HepG2 (cell line): ENCODE measurements around the gene LRRC45. TPM values are rescaled to one million over a fixed set of nuclear protein-coding genes. Genes with fewer than 3 reads are reported as not detected.

Experiments
- ATAC-seq: fragments of 200-7000 bp; cut with Tn5 transposase; 3 replicates; pipeline ENCODE4 v1.9.1; 2020; ENCODE audit warnings: mild to moderate bottlenecking, moderate library complexity
- BruUV-seq: library from RNA; stranded (reverse); fragments of 400-500 nt; replicated peaks from 2 replicates; lab custom pipeline; 2021; lab: Mats Ljungman, UMichigan
- CTCF ChIA-PET: fragments of 300-600 bp; formaldehyde crosslinking; extraction: SDS; loops from one replicate; lab custom pipeline; 2021; ENCODE audit warnings: low total read pairs, inconsistent platforms, low intra/inter-chr PET ratio; lab: Yijun Ruan, JAX
- POLR2A ChIA-PET: fragments of 350-600 bp; sonication (Branson Sonifier 250); formaldehyde crosslinking; loops from one replicate; lab custom pipeline; 2020; ENCODE audit warnings: antibody characterized with exemption, inconsistent platforms; lab: Yijun Ruan, JAX
- DNase-seq: peaks from one replicate; pipeline ENCODE4 v3.0.0-alpha.2; 2015; ENCODE audit warnings: low spot score
- FAIRE-seq: peaks from 3 replicates; lab custom pipeline; 2011; peaks lifted over from hg19 to GRCh38; lab: Jason Lieb, UNC
- H2AFZ ChIP-seq: one replicate; pipeline ENCODE4 v1.6.1; 2011; ENCODE audit warnings: low read length, inconsistent platforms
- H3K27ac ChIP-seq: fragments of 300-600 bp; 3 replicates; pipeline ENCODE4 v1.8.0; 2011; ENCODE audit warnings: mixed run types, mild to moderate bottlenecking, mixed read lengths, low read length, inconsistent platforms; ENCODE audit not compliant: insufficient read depth; ENCODE audit errors: extremely low read length
- H3K27me3 ChIP-seq, 2 experiments: fragments of 200-600 bp in 1 of 2; 2 replicates in 1 of 2; 3 replicates in 1 of 2; pipeline versions ENCODE4 v1.6.0 to v1.8.0; 2011; ENCODE audit warnings: low read length in 2 of 2, mild to moderate bottlenecking in 2 of 2, moderate library complexity in 2 of 2, inconsistent platforms in 1 of 2; ENCODE audit not compliant: insufficient read depth in 2 of 2, control insufficient read depth in 1 of 2
- H3K36me3 ChIP-seq, 2 experiments: fragments of 200-600 bp in 1 of 2; replicated peaks in 1 of 2; 2 replicates in 1 of 2; 3 replicates in 1 of 2; pipeline versions ENCODE4 v1.5.1 to v1.8.0; 2011; ENCODE audit warnings: low read length in 2 of 2, inconsistent platforms in 1 of 2; ENCODE audit not compliant: insufficient read depth in 2 of 2, control insufficient read depth in 1 of 2
- H3K4me1 ChIP-seq: 2 replicates; pipeline ENCODE4 v1.5.1; 2012; ENCODE audit warnings: low read length, inconsistent platforms; ENCODE audit not compliant: insufficient read depth
- H3K4me2 ChIP-seq: 2 replicates; pipeline ENCODE4 v1.6.0; 2011; ENCODE audit warnings: low read depth, low read length, inconsistent platforms
- H3K4me3 ChIP-seq, 3 experiments: fragments of 200-600 bp in 1 of 3; sonication (generic), shearing (Covaris generic) in 1 of 3; replicated peaks in 1 of 3; 2 replicates each; pipeline ENCODE4 v1.5.1; 2011 to 2016; ENCODE audit warnings: low read length in 3 of 3, inconsistent platforms in 2 of 3, low read depth in 2 of 3, mild to moderate bottlenecking in 2 of 3, control low read depth in 1 of 3, mixed read lengths in 1 of 3; ENCODE audit not compliant: insufficient read depth in 1 of 3
- H3K79me2 ChIP-seq: one replicate; pipeline ENCODE4 v1.6.1; 2011; ENCODE audit warnings: low read length, inconsistent platforms; ENCODE audit not compliant: insufficient read depth
- H3K9ac ChIP-seq: 2 replicates; pipeline ENCODE4 v1.6.0; 2011; ENCODE audit warnings: mild to moderate bottlenecking, low read depth, low read length, inconsistent platforms; ENCODE audit not compliant: insufficient read depth
- H3K9me3 ChIP-seq: 2 replicates; pipeline ENCODE4 v1.5.1; 2012; ENCODE audit warnings: mild to moderate bottlenecking, low read length
- H4K20me1 ChIP-seq: 2 replicates; pipeline ENCODE4 v1.6.0; 2011; ENCODE audit warnings: inconsistent platforms, mild to moderate bottlenecking, low read length, moderate library complexity; ENCODE audit not compliant: insufficient read depth
- ARID2 ChIP-seq: sonication (generic); formaldehyde crosslinking; IDR thresholded peaks from 2 replicates; pipeline ENCODE4 v1.8.1; 2022; ENCODE audit warnings: mild to moderate bottlenecking, missing genetic modification reagents, borderline replicate concordance
- HIC2 ChIP-seq: sonication (generic); formaldehyde crosslinking; IDR thresholded peaks from 2 replicates; pipeline ENCODE4 v1.9.0; 2022; ENCODE audit warnings: low read depth, missing genetic modification reagents
- MATR3 ChIP-seq: sonication (generic); formaldehyde crosslinking; IDR thresholded peaks from 2 replicates; pipeline ENCODE4 v1.4.0; 2020; ENCODE audit warnings: missing genetic modification reagents
- MIXL1 ChIP-seq: IDR thresholded peaks from 2 replicates; pipeline ENCODE4 v1.6.1; 2016
- NCOA1 ChIP-seq: sonication (generic); formaldehyde crosslinking; IDR thresholded peaks from 2 replicates; pipeline ENCODE4 v1.9.0; 2021; ENCODE audit warnings: missing genetic modification reagents
- PRPF4 ChIP-seq: fragments of 200-400 bp; formaldehyde crosslinking; IDR thresholded peaks from 2 replicates; pipeline ENCODE4 v1.6.1; 2016; ENCODE audit warnings: low read length, low read depth; ENCODE audit not compliant: poor library complexity, severe bottlenecking
- REL ChIP-seq: sonication (generic); formaldehyde crosslinking; conservative IDR thresholded peaks from 2 replicates; pipeline ENCODE4 v1.8.0; 2022; ENCODE audit warnings: mild to moderate bottlenecking, missing genetic modification reagents, moderate library complexity
- RFXAP ChIP-seq: sonication (generic); formaldehyde crosslinking; IDR thresholded peaks from 2 replicates; pipeline ENCODE4 v1.4.0; 2020; ENCODE audit warnings: missing genetic modification reagents, borderline replicate concordance
- SRF ChIP-seq: IDR thresholded peaks from 2 replicates; pipeline ENCODE4 v1.6.1; 2011; ENCODE audit warnings: mild to moderate bottlenecking, low read depth, low read length, moderate library complexity
- U2AF1 ChIP-seq: fragments of 200-400 bp; formaldehyde crosslinking; optimal IDR thresholded peaks from 2 replicates; pipeline ENCODE3; 2017; ENCODE audit warnings: mild to moderate bottlenecking, low read depth, low read length
- ZBTB46 ChIP-seq: sonication (generic); formaldehyde crosslinking; IDR thresholded peaks from 2 replicates; pipeline ENCODE4 v1.4.0; 2020; ENCODE audit warnings: mild to moderate bottlenecking, missing genetic modification reagents, borderline replicate concordance
- ZFP82 ChIP-seq: sonication (generic); formaldehyde crosslinking; IDR thresholded peaks from 2 replicates; pipeline ENCODE4 v1.5.1; 2020; ENCODE audit warnings: mild to moderate bottlenecking, missing genetic modification reagents, borderline replicate concordance
- ZHX1 ChIP-seq: sonication (generic); formaldehyde crosslinking; IDR thresholded peaks from 2 replicates; pipeline ENCODE4 v1.8.1; 2022; ENCODE audit warnings: low read depth, mild to moderate bottlenecking, missing genetic modification reagents
- ZMAT3 ChIP-seq: sonication (generic); formaldehyde crosslinking; conservative IDR thresholded peaks from 2 replicates; pipeline ENCODE4 v1.7.0; 2021; ENCODE audit warnings: missing genetic modification reagents
- ZNF17 ChIP-seq: sonication (generic); formaldehyde crosslinking; IDR thresholded peaks from 2 replicates; pipeline ENCODE4 v1.5.0; 2020; ENCODE audit warnings: mild to moderate bottlenecking, missing genetic modification reagents
- ZNF367 ChIP-seq: sonication (generic); formaldehyde crosslinking; IDR thresholded peaks from 2 replicates; pipeline ENCODE4 v1.4.0; 2020; ENCODE audit warnings: missing genetic modification reagents, borderline replicate concordance
- WGBS: methylation state at CpG from one replicate; pipeline ENCODE4 v1.1.6; 2017; ENCODE audit warnings: low lambda C conversion rate; 5-methylcytosine and 5-hydroxymethylcytosine counted together
- in situ Hi-C: cut with HindIII; loops from 2 replicates; pipeline ENCODE4 v1.10.0; 2017; ENCODE audit warnings: low pct_unique_long_range_greater_than_20kb; ENCODE audit not compliant: extremely low pct_ligation_motif_present
- intact Hi-C: fragments of 100-400 bp; cut with micrococcal nuclease; formaldehyde crosslinking; loops from one replicate; pipeline ENCODE4 v1.10.0; 2022; ENCODE audit not compliant: unreplicated experiment
- polyA plus RNA-seq, 8 experiments: library from polyadenylated mRNA; depleted of rRNA in 3 of 8; stranded (reverse) in 7 of 8; unstranded in 1 of 8; fragments of >200 nt; fragmentation: Illumina TruSeq in 4 of 8; extraction: Trizol in 4 of 8; gene quantifications; 2 replicates each; pipeline versions ENCODE4 v1.2.1 to v1.2.3, GENCODE V29; 2011 to 2016; ENCODE audit warnings: low read depth in 4 of 8, missing spikeins in 1 of 8, mixed read lengths in 1 of 8; ENCODE audit not compliant: insufficient read depth in 1 of 8
- total RNA-seq, 5 experiments: library from RNA; depleted of rRNA; stranded (reverse); fragments of >200 nt; fragmentation: Illumina TruSeq; extraction: Trizol; gene quantifications; 2 replicates each; pipeline ENCODE4 v1.2.3, GENCODE V29; 2016; ENCODE audit warnings: low read depth in 1 of 5

Gene LRRC45
- total and polyA plus RNA-seq, 2 of the 13 experiments (the other 11 are each of a cell fraction or from before 2014, with no cell fraction given): 11.6 to 48.1 TPM

- POLR2A ChIA-PET: interaction anchor here (0.8 to 14.1 kb wide), 9 partner anchors 10 to 128 kb away, joined by 3 to 382 read pairs (median 4); partner anchors contain the start of genes CENPX, LRRC45 and NOTUM
- Histone ChIP-seq H3K79me2 (peaks cover 26% of the 10 kb centered on the region), H3K36me3 (peaks cover 4 to 18% of the 10 kb centered on the region in 2 experiments; a peak in 4 of 5 replicates), H3K4me1 (peaks cover 64% of the 10 kb centered on the region), H2AFZ (no peak overlapping the region), H3K4me2 (peak overlapping the region; percentile 91), H3K27me3 (no peaks in the 10 kb centered on the region), H3K9me3 (peaks cover 3% of the 10 kb centered on the region; the same call in 1 of the 2 replicates), H4K20me1 (no peaks in the 10 kb centered on the region), H3K9ac (peak overlapping the region; percentile 95), H3K27ac (peak overlapping the region; percentile 85), H3K4me3 (peak overlapping the region; percentile 86 to 92 (median 87))
- intact Hi-C loops: loop anchor here (10.0 kb wide), 1 partner anchor 116 kb away; the partner anchor contains the start of gene FASN
- FAIRE-seq (no peak), DNase-seq (no peak), ATAC-seq (no peak)
- BruUV-seq: TSS peak; percentile 56
- CTCF ChIA-PET: interaction anchor here (1.4 to 5.6 kb wide), 3 partner anchors 16 to 41 kb away, joined by 3 to 25 read pairs (median 3); partner anchors contain the start of gene NOTUM
- WGBS: 86% methylated on average over 26 of the region's 27 CpGs
- in situ Hi-C loops: no loop called here
- TF ChIP-seq ZNF367: no peak
- 0 out of 2 replicates have a peak, but pooled peaks have one; percentile 11 for TF ChIP-seq ZFP82 (CRISPR knock-in tag)
- TF ChIP-seq PRPF4: no peak
- no peak for TF ChIP-seq REL (CRISPR knock-in tag)
- TF ChIP-seq ARID2: no peak
- TF ChIP-seq NCOA1 (CRISPR knock-in tag): no peak
- TF ChIP-seq MATR3: no peak
- no peak for TF ChIP-seq RFXAP
- no peak for TF ChIP-seq U2AF1
- no peak for TF ChIP-seq ZNF17
- no peak for TF ChIP-seq ZBTB46 (CRISPR knock-in tag)
- peak; percentile 39; the same call in 1 of the 2 replicates for TF ChIP-seq ZHX1
- TF ChIP-seq MIXL1 (CRISPR knock-in tag): no peak
- TF ChIP-seq ZMAT3 (CRISPR knock-in tag): no peak
- TF ChIP-seq SRF: no peak
- TF ChIP-seq HIC2 (CRISPR knock-in tag): peak; percentile 94
These were observed 44.4 kb upstream of the LRRC45 start for GRCh38 chr17:81978524-81979298.
